ENCODE measurements around the gene PDS5A.
"Not testable (repeated sequence)": the region's sequence is repeated elsewhere in the genome, so short reads cannot be mapped to it uniquely, and the experiment has no call there.

PDS5A gene

GRCh38 chr4:39840027-39840426, 137.7 kb downstream of the PDS5A start:
- in situ Hi-C loops (cut with HindIII; ENCODE audit: low sequenced_read_pairs) = no loop called here
- TF ChIP-seq, protein P1, sequence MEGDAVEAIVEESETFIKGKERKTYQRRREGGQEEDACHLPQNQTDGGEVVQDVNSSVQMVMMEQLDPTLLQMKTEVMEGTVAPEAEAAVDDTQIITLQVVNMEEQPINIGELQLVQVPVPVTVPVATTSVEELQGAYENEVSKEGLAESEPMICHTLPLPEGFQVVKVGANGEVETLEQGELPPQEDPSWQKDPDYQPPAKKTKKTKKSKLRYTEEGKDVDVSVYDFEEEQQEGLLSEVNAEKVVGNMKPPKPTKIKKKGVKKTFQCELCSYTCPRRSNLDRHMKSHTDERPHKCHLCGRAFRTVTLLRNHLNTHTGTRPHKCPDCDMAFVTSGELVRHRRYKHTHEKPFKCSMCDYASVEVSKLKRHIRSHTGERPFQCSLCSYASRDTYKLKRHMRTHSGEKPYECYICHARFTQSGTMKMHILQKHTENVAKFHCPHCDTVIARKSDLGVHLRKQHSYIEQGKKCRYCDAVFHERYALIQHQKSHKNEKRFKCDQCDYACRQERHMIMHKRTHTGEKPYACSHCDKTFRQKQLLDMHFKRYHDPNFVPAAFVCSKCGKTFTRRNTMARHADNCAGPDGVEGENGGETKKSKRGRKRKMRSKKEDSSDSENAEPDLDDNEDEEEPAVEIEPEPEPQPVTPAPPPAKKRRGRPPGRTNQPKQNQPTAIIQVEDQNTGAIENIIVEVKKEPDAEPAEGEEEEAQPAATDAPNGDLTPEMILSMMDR (IDR thresholded peaks at IDR 0.05; ENCODE audit: low read depth, low read length) = no peak
- no peak for DNase-seq (ENCODE audit: low read depth, low spot score)
- H3K4me3 ChIP-seq (ENCODE audit: low read depth, low read length) = no peak overlapping the region

GRCh38 chr4:39838431-39838830, 139.3 kb downstream of the PDS5A start:
- H3K4me3 ChIP-seq (ENCODE audit: low read depth, low read length); in situ Hi-C loops (cut with HindIII; ENCODE audit: low sequenced_read_pairs); DNase-seq (ENCODE audit: low read depth, low spot score): not testable (repeated sequence)

DNA sequence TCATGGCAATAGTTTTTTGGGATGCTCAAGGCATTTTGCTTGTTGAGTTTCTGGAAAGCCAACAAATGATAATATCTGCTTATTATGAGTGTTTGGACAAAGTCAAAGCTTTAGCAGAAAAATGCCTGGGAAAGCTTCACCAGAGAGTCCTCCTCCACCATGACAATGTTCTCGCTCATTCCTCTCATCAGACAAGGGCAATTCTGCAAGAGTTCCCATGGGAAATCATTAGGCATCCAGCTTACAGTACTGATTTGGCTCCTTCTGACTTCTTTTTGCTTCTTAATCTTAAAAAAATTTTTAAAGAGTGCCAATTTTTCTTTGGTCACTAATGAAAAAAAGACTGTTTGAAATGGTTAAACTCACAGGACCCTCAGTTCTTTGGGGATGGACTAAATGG, 143.4 kb downstream of the PDS5A start:
- TF ChIP-seq, protein P1 (IDR thresholded peaks at IDR 0.05; ENCODE audit: low read depth, low read length) = no peak
- no peak for DNase-seq (ENCODE audit: low read depth, low spot score)
- H3K4me3 ChIP-seq (ENCODE audit: low read depth, low read length) = no peak overlapping the region
- in situ Hi-C loops (cut with HindIII; ENCODE audit: low sequenced_read_pairs) = no loop called here

DNA sequence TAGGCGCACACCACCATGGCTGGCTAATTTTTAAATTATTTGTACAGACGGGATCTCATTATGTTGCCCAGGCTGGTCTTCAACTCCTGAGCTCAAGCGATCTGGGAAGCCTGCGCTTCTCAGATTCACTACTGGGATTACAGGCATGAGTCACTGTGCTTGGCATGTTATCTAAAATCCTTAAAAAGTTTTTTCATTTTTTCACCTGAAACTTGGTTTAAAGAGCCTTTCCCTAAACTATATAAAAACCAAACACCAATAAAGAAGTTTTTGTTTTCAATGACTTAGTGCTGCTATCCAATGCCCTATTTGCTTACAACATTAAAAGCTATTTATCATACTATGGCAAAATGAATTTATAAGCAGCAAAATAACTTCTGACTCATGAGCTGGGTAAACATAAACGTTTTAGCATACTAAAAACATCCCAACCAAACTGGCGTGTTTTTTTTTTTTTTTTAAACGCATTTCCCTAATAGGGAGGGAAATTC, 151.9 kb downstream of the PDS5A start:
- in situ Hi-C loops (cut with HindIII; ENCODE audit: low sequenced_read_pairs) = no loop called here
- TF ChIP-seq, protein P1 (IDR thresholded peaks at IDR 0.05; ENCODE audit: low read depth, low read length) = no peak
- DNase-seq (ENCODE audit: low read depth, low spot score) = peak; percentile 62
- no peak overlapping the region for H3K4me3 ChIP-seq (ENCODE audit: low read depth, low read length)

DNA sequence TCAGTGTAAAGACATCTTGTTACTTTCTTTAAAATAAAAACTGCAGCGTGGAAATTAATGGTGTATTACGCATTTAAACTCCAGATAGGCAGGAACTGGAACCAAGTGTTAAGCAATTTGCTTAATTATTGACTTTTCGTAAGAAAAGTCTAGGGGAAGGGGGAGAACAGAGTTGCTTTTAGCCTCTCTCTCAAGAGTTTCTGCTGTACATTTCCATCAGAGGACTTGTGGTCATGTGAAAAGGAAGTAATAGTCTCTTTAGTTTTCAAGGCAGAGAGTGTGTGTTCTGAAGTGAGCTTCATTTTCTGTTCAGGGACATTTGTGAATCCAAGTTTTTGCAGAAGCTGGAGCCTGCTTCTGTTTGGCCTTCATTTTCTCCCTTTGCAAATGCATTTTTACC, 152.6 kb downstream of the PDS5A start:
- in situ Hi-C loops (cut with HindIII; ENCODE audit: low sequenced_read_pairs) = no loop called here
- H3K4me3 ChIP-seq (ENCODE audit: low read depth, low read length) = no peak overlapping the region
- TF ChIP-seq, protein P1 (IDR thresholded peaks at IDR 0.05; ENCODE audit: low read depth, low read length) = no peak
- no peak for DNase-seq (ENCODE audit: low read depth, low spot score)

DNA sequence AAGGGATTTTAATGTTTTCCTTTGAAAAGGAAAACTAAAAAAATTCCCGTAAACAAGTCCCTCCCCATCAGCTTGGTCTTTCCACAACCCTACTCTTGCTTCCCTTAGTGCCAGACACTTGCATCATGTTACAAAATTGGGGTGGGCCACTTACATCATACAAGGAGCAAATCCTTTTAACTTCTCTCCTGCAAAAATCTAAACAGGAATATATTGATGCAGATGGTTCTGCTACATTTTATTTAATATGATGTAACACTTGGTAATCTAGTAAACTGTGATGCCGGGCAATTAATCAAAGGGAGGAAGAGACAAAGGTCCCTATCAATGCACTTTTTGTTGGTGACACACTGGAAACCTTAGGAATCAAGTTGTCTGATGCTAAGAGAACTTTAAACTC, 154.5 kb downstream of the PDS5A start:
- peak; percentile 39 for DNase-seq (ENCODE audit: low read depth, low spot score)
- no peak overlapping the region for H3K4me3 ChIP-seq (ENCODE audit: low read depth, low read length)
- in situ Hi-C loops (cut with HindIII; ENCODE audit: low sequenced_read_pairs) = no loop called here
- TF ChIP-seq, protein P1 (IDR thresholded peaks at IDR 0.05; ENCODE audit: low read depth, low read length) = no peak

GRCh38 chr4:39822662-39823061, 155.0 kb downstream of the PDS5A start:
- TF ChIP-seq, protein P1 (IDR thresholded peaks at IDR 0.05; ENCODE audit: low read depth, low read length) = no peak
- no peak for DNase-seq (ENCODE audit: low read depth, low spot score)
- no peak overlapping the region for H3K4me3 ChIP-seq (ENCODE audit: low read depth, low read length)
- in situ Hi-C loops (cut with HindIII; ENCODE audit: low sequenced_read_pairs) = no loop called here

Measured in astrocyte of the spinal cord (primary cell).